ENCODE data around the gene CGREF1.

Gene CGREF1

DNA sequence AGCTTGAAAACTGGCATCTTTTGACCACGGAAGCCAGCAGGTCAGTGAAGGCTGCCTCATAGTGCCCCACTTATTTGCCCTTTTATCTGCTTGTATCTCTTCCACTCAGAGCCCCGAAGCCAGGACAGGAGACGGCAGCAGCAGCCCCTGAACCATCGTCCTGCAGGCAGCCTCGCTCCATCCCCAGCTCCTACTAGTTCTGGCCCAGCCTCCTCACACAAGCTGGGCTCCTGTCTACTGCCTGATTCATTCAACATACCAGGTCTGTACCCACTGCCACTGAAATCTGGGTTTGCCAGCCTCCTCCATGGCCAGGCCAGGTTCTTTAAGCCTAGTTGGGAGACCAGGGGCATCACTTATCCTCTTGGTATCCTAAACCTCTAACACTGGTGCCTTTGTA, 51.5 kb downstream of the CGREF1 start:
- H2BK5ac ChIP-seq (ENCODE audit: low read length), result no peak overlapping the region
- WGBS (ENCODE audit: extremely low coverage, insufficient coverage, low lambda C conversion rate), result no CpG with 5 or more reads among the region's 5 CpGs
- H3K36me3 ChIP-seq (ENCODE audit: control insufficient read depth, insufficient read depth, low read length), result peaks cover 4% of the 10 kb centered on the region
- no peaks in the 10 kb centered on the region for H3K27me3 ChIP-seq (ENCODE audit: insufficient read depth, low read length, poor library complexity)
- peaks cover 2% of the 10 kb centered on the region for H3K4me1 ChIP-seq (ENCODE audit: control insufficient read depth, low read depth, low read length)
- peaks cover 24% of the 10 kb centered on the region for H3K79me1 ChIP-seq (ENCODE audit: low read length)
- no peak overlapping the region for H3K9ac ChIP-seq (ENCODE audit: low read length)
- no peak overlapping the region for H2AK5ac ChIP-seq (ENCODE audit: low read length)
- no peak overlapping the region for H3K56ac ChIP-seq (ENCODE audit: low read length)
- no peak overlapping the region for H2BK120ac ChIP-seq (ENCODE audit: low read depth, low read length)
- H4K5ac ChIP-seq (ENCODE audit: low read length), result no peak overlapping the region
- no peak overlapping the region for H3K27ac ChIP-seq (ENCODE audit: low read depth, low read length)
- H3K18ac ChIP-seq (ENCODE audit: low read length), result no peak overlapping the region
- no peak overlapping the region for H3K4me3 ChIP-seq (ENCODE audit: low read length)
- H3K79me2 ChIP-seq (ENCODE audit: control insufficient read depth, insufficient read depth, low read length), result peaks cover 17% of the 10 kb centered on the region
- H3K4ac ChIP-seq (ENCODE audit: low read depth, low read length), result no peak overlapping the region
- no peak overlapping the region for H3K23ac ChIP-seq (ENCODE audit: low read length)
- H4K8ac ChIP-seq (ENCODE audit: low read depth, low read length), result no peak overlapping the region
- no peak overlapping the region for H3K4me2 ChIP-seq (ENCODE audit: low read length)
- no peak overlapping the region for H2BK15ac ChIP-seq (replicated peaks; ENCODE audit: low read depth)
- no peak for DNase-seq

DNA sequence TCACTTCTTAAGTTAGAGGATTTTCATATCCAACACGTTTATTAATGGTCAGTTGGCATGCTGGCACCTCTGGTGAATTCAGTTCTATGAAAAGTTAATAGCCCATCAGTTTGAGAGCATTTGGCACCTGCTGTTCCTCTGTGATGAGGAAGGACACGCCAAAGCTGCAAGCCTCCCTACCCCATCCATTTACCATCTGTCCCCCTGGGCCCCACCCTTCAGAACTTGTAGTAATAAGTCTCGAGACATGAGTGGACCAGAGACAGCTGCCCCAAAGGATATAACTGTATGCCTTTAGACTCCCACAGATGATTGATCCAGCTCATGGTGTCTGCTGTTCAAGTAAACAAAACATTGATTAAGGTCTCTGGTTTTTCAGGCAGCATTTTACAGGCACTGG, 53.8 kb downstream of the CGREF1 start:
- peaks cover 1% of the 10 kb centered on the region for H3K4me1 ChIP-seq (ENCODE audit: control insufficient read depth, low read depth, low read length)
- H3K18ac ChIP-seq (ENCODE audit: low read length), result no peak overlapping the region
- H3K56ac ChIP-seq (ENCODE audit: low read length), result no peak overlapping the region
- no peak overlapping the region for H3K4me2 ChIP-seq (ENCODE audit: low read length)
- no peak overlapping the region for H3K4ac ChIP-seq (ENCODE audit: low read depth, low read length)
- H2BK120ac ChIP-seq (ENCODE audit: low read depth, low read length), result no peak overlapping the region
- H2AK5ac ChIP-seq (ENCODE audit: low read length), result no peak overlapping the region
- H3K79me1 ChIP-seq (ENCODE audit: low read length), result peaks cover 13% of the 10 kb centered on the region
- H2BK15ac ChIP-seq (replicated peaks; ENCODE audit: low read depth), result no peak overlapping the region
- no peak for DNase-seq
- H3K23ac ChIP-seq (ENCODE audit: low read length), result no peak overlapping the region
- WGBS (ENCODE audit: extremely low coverage, insufficient coverage, low lambda C conversion rate), result no CpG with 5 or more reads among the region's 3 CpGs
- H3K27me3 ChIP-seq (ENCODE audit: insufficient read depth, low read length, poor library complexity), result no peaks in the 10 kb centered on the region
- H3K79me2 ChIP-seq (ENCODE audit: control insufficient read depth, insufficient read depth, low read length), result peaks cover 6% of the 10 kb centered on the region
- no peak overlapping the region for H3K9ac ChIP-seq (ENCODE audit: low read length)
- H3K4me3 ChIP-seq (ENCODE audit: low read length), result no peak overlapping the region
- H2BK5ac ChIP-seq (ENCODE audit: low read length), result no peak overlapping the region
- H4K5ac ChIP-seq (ENCODE audit: low read length), result no peak overlapping the region
- peaks cover 4% of the 10 kb centered on the region for H3K36me3 ChIP-seq (ENCODE audit: control insufficient read depth, insufficient read depth, low read length)
- no peak overlapping the region for H4K8ac ChIP-seq (ENCODE audit: low read depth, low read length)
- no peak overlapping the region for H3K27ac ChIP-seq (ENCODE audit: low read depth, low read length)

DNA sequence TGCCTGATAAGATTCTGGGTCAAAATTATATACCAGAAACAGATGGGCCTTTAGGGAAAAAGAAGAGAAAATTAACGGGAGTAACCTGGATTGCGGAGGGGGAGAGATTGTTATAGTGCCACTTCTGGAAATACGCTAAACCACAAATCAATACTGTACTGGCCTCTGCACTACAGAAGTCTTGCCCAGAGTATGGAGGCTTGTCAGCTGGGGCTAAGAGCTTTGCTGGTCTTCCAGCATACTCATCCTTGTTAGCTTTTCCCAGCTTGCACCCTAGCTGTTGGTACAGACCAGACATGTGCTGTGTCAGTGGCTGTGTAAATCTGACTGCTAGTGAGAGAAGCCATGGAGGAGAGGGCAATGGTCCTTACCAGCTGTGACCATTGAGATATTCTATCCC, 58.6 kb downstream of the CGREF1 start:
- no peaks in the 10 kb centered on the region for H3K79me1 ChIP-seq (ENCODE audit: low read length)
- no peak overlapping the region for H3K9ac ChIP-seq (ENCODE audit: low read length)
- H4K5ac ChIP-seq (ENCODE audit: low read length), result no peak overlapping the region
- H3K4ac ChIP-seq (ENCODE audit: low read depth, low read length), result no peak overlapping the region
- no peak overlapping the region for H2BK15ac ChIP-seq (replicated peaks; ENCODE audit: low read depth)
- no peak overlapping the region for H3K23ac ChIP-seq (ENCODE audit: low read length)
- H2BK120ac ChIP-seq (ENCODE audit: low read depth, low read length), result no peak overlapping the region
- no peak overlapping the region for H3K27ac ChIP-seq (ENCODE audit: low read depth, low read length)
- H3K4me1 ChIP-seq (ENCODE audit: control insufficient read depth, low read depth, low read length), result no peaks in the 10 kb centered on the region
- no peak overlapping the region for H3K4me2 ChIP-seq (ENCODE audit: low read length)
- no peak overlapping the region for H2BK5ac ChIP-seq (ENCODE audit: low read length)
- H3K36me3 ChIP-seq (ENCODE audit: control insufficient read depth, insufficient read depth, low read length), result peaks cover 2% of the 10 kb centered on the region
- no peaks in the 10 kb centered on the region for H3K79me2 ChIP-seq (ENCODE audit: control insufficient read depth, insufficient read depth, low read length)
- DNase-seq, result no peak
- H3K27me3 ChIP-seq (ENCODE audit: insufficient read depth, low read length, poor library complexity), result no peaks in the 10 kb centered on the region
- H3K4me3 ChIP-seq (ENCODE audit: low read length), result no peak overlapping the region
- H3K56ac ChIP-seq (ENCODE audit: low read length), result no peak overlapping the region
- WGBS (ENCODE audit: extremely low coverage, insufficient coverage, low lambda C conversion rate), result no CpG with 5 or more reads among the region's 3 CpGs
- H2AK5ac ChIP-seq (ENCODE audit: low read length), result no peak overlapping the region
- H3K18ac ChIP-seq (ENCODE audit: low read length), result no peak overlapping the region
- H4K8ac ChIP-seq (ENCODE audit: low read depth, low read length), result no peak overlapping the region

DNA sequence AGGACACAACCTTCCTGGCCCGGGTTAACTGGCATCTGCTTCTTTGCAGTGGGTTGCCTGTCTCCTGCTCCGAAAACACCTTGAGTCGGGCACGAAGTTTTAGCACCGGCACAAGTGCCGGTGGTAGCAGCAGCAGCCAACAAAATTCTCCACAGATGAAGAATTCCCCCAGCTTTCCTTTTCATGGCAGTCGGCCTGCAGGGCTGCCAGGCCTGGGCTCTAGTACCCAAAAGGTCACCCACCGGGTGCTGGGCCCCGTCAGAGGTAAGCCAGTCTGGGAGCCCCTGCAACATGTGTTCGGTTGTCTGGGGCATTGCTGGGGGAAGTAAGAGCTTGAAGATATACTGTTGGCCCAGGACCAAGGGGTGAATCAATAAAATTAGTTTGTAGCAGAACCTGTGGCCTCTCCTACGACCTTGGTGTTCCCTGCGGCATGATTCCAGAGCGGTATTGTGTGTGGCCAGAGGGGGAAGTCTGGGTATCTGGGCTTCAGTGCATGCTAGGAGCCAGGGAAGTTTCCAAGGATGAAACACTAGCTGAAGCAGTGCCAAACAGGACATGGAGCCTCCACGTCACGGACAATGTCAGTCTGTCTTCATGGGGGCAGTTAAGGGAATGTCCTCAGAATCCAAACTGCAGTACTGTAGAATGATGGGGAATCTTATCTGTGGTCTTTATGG, 59.6 kb downstream of the CGREF1 start:
- no peak overlapping the region for H4K8ac ChIP-seq (ENCODE audit: low read depth, low read length)
- H4K5ac ChIP-seq (ENCODE audit: low read length), result no peak overlapping the region
- no peak overlapping the region for H3K4me2 ChIP-seq (ENCODE audit: low read length)
- WGBS (ENCODE audit: extremely low coverage, insufficient coverage, low lambda C conversion rate), result no CpG with 5 or more reads among the region's 15 CpGs
- DNase-seq, result no peak
- H3K4me3 ChIP-seq (ENCODE audit: low read length), result no peak overlapping the region
- H3K56ac ChIP-seq (ENCODE audit: low read length), result no peak overlapping the region
- H2BK120ac ChIP-seq (ENCODE audit: low read depth, low read length), result no peak overlapping the region
- H2AK5ac ChIP-seq (ENCODE audit: low read length), result no peak overlapping the region
- H2BK5ac ChIP-seq (ENCODE audit: low read length), result no peak overlapping the region
- no peak overlapping the region for H3K9ac ChIP-seq (ENCODE audit: low read length)
- no peak overlapping the region for H3K18ac ChIP-seq (ENCODE audit: low read length)
- H3K79me1 ChIP-seq (ENCODE audit: low read length), result no peaks in the 10 kb centered on the region
- no peaks in the 10 kb centered on the region for H3K27me3 ChIP-seq (ENCODE audit: insufficient read depth, low read length, poor library complexity)
- no peak overlapping the region for H3K4ac ChIP-seq (ENCODE audit: low read depth, low read length)
- H2BK15ac ChIP-seq (replicated peaks; ENCODE audit: low read depth), result no peak overlapping the region
- no peaks in the 10 kb centered on the region for H3K4me1 ChIP-seq (ENCODE audit: control insufficient read depth, low read depth, low read length)
- H3K36me3 ChIP-seq (ENCODE audit: control insufficient read depth, insufficient read depth, low read length), result peaks cover 2% of the 10 kb centered on the region
- H3K23ac ChIP-seq (ENCODE audit: low read length), result no peak overlapping the region
- H3K79me2 ChIP-seq (ENCODE audit: control insufficient read depth, insufficient read depth, low read length), result no peaks in the 10 kb centered on the region
- H3K27ac ChIP-seq (ENCODE audit: low read depth, low read length), result no peak overlapping the region

DNA sequence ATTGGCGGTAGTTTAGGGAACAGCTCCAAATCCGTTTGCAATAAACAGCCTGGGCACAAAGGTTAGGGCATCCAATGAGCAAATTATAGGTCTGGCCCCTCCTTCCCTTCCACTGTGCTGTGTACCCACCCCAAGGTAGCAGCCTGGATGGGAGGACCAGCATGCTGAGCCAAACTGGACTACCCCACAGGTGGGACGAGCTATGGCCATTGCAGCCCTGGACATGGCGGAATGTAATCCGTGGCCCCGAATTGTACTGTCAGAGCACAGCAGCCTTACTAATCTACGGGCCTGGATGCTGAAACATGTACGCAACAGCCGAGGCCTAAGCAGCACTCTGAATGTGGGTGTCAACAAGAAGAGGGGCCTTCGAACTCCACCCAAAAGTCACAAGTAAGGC, 60.7 kb downstream of the CGREF1 start:
- H4K8ac ChIP-seq (ENCODE audit: low read depth, low read length), result no peak overlapping the region
- no peak overlapping the region for H3K4me3 ChIP-seq (ENCODE audit: low read length)
- no peak overlapping the region for H3K27ac ChIP-seq (ENCODE audit: low read depth, low read length)
- no CpG with 5 or more reads among the region's 10 CpGs for WGBS (ENCODE audit: extremely low coverage, insufficient coverage, low lambda C conversion rate)
- H2BK5ac ChIP-seq (ENCODE audit: low read length), result no peak overlapping the region
- no peak overlapping the region for H4K5ac ChIP-seq (ENCODE audit: low read length)
- H3K9ac ChIP-seq (ENCODE audit: low read length), result no peak overlapping the region
- no peaks in the 10 kb centered on the region for H3K79me2 ChIP-seq (ENCODE audit: control insufficient read depth, insufficient read depth, low read length)
- no peak overlapping the region for H3K23ac ChIP-seq (ENCODE audit: low read length)
- peaks cover 2% of the 10 kb centered on the region for H3K36me3 ChIP-seq (ENCODE audit: control insufficient read depth, insufficient read depth, low read length)
- no peak overlapping the region for H3K4ac ChIP-seq (ENCODE audit: low read depth, low read length)
- no peak overlapping the region for H3K18ac ChIP-seq (ENCODE audit: low read length)
- no peak overlapping the region for H3K4me2 ChIP-seq (ENCODE audit: low read length)
- no peak overlapping the region for H2BK15ac ChIP-seq (replicated peaks; ENCODE audit: low read depth)
- H3K56ac ChIP-seq (ENCODE audit: low read length), result no peak overlapping the region
- H2BK120ac ChIP-seq (ENCODE audit: low read depth, low read length), result no peak overlapping the region
- no peak overlapping the region for H2AK5ac ChIP-seq (ENCODE audit: low read length)
- no peaks in the 10 kb centered on the region for H3K4me1 ChIP-seq (ENCODE audit: control insufficient read depth, low read depth, low read length)
- no peaks in the 10 kb centered on the region for H3K79me1 ChIP-seq (ENCODE audit: low read length)
- no peaks in the 10 kb centered on the region for H3K27me3 ChIP-seq (ENCODE audit: insufficient read depth, low read length, poor library complexity)
- DNase-seq, result no peak

DNA sequence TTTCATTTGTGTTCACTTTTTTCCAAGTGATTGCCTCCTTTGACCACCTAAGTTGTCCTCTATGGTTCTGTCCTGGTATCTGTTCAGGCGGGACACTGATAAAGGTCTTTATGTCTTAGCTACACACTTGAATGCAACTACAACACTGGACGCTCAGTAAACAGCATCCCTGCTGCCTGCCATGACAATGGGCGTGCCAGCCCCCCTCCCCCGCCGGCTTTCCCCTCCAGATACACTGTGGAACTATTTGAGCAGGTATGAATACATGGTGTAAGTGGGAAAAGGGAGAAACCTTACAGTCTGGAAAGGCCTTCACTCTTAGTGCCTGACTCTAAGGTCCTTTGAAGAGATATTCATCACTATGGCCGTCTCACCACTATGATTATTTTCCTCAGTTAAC, 61.7 kb downstream of the CGREF1 start:
- H3K4me1 ChIP-seq (ENCODE audit: control insufficient read depth, low read depth, low read length), result peaks cover under 1% of the 10 kb centered on the region
- no peak overlapping the region for H3K18ac ChIP-seq (ENCODE audit: low read length)
- H3K56ac ChIP-seq (ENCODE audit: low read length), result no peak overlapping the region
- H2BK5ac ChIP-seq (ENCODE audit: low read length), result no peak overlapping the region
- H2AK5ac ChIP-seq (ENCODE audit: low read length), result no peak overlapping the region
- no peak for DNase-seq
- H3K36me3 ChIP-seq (ENCODE audit: control insufficient read depth, insufficient read depth, low read length), result peaks cover 2% of the 10 kb centered on the region
- no peak overlapping the region for H2BK120ac ChIP-seq (ENCODE audit: low read depth, low read length)
- no peak overlapping the region for H3K27ac ChIP-seq (ENCODE audit: low read depth, low read length)
- no peak overlapping the region for H4K8ac ChIP-seq (ENCODE audit: low read depth, low read length)
- H3K4ac ChIP-seq (ENCODE audit: low read depth, low read length), result no peak overlapping the region
- H3K79me2 ChIP-seq (ENCODE audit: control insufficient read depth, insufficient read depth, low read length), result no peaks in the 10 kb centered on the region
- no peak overlapping the region for H3K23ac ChIP-seq (ENCODE audit: low read length)
- H3K9ac ChIP-seq (ENCODE audit: low read length), result no peak overlapping the region
- H3K4me3 ChIP-seq (ENCODE audit: low read length), result no peak overlapping the region
- H3K4me2 ChIP-seq (ENCODE audit: low read length), result no peak overlapping the region
- H2BK15ac ChIP-seq (replicated peaks; ENCODE audit: low read depth), result no peak overlapping the region
- no peaks in the 10 kb centered on the region for H3K27me3 ChIP-seq (ENCODE audit: insufficient read depth, low read length, poor library complexity)
- no CpG with 5 or more reads among the region's 6 CpGs for WGBS (ENCODE audit: extremely low coverage, insufficient coverage, low lambda C conversion rate)
- no peak overlapping the region for H4K5ac ChIP-seq (ENCODE audit: low read length)
- peaks cover 1% of the 10 kb centered on the region for H3K79me1 ChIP-seq (ENCODE audit: low read length)
